Measurements from ENCODE around the gene ABCA13. TPM values are rescaled to one million over a fixed set of nuclear protein-coding genes. Genes with fewer than 3 reads are reported as not detected.
A peak's percentile ranks its signal among the peaks of the same experiment; 100 is the strongest.

The ABCA13 gene
- total and polyA plus RNA-seq, 2 experiments from 2014 or later = 0.21 to 0.50 TPM

DNA sequence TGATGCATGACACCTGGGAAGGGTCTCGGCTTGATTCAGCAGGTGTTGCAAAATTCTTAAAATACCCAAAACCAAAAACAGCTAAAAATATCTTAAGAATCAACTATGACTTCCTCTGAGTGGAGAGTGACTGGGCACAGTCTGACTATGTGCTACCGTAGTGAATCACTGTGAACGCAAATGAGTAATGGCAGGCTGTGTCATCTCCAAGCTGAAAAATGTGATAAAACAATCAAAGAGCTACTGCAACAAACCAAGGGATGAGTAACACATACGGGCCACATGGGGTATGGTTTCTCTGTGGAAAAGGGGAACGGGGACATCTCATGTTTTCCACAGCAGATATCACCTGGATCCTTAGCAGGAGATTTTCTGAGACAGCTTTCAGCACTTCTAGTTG lies 127.5 kb downstream of the ABCA13 start:
- peak in 1 of 2 donors; percentile 28 for DNase-seq (ENCODE audit: low read depth in 1 of 2, low spot score in 1 of 2)
- H3K4me3 ChIP-seq = no peak overlapping the region

DNA sequence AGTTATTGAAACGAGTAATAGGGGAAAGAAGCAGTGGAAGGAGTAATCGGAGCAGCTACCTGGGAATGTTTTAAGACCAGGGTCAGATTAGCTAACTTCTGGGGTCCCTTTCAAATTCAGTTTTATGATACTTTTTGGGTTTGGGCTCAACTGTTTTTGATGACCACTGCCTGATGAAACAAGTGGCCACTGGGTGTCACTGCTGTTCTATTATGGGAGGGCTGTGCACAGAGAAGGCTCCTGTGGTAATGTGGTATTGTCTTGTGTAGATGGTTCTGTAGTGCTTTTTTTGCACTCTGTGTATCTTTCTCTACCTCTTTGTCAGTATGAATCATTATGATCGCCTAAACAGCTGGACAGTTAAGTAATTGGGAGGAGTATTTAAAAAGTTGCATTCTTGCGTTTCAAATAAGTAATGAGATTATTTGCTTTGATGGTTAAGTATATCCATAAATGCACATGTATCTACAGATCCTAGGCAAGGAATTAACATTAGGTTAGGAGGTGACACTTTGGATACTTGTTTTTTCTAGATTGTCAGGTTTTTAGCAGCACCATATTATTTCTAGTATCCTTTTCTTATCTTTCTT lies 128.4 kb downstream of the ABCA13 start:
- no peak overlapping the region for H3K27ac ChIP-seq
- peak; percentile 73 to 80 for DNase-seq (ENCODE audit: low read depth in 1 of 2, low spot score in 1 of 2)

More for the DNA sequence above, 127.5 kb downstream of the ABCA13 start:
- Histone ChIP-seq H3K9me3 (ENCODE audit: low read depth) (no peaks in the 10 kb centered on the region), H3K4me1 (ENCODE audit: low read depth) (no peaks in the 10 kb centered on the region), H3K27ac (no peak overlapping the region), H3K36me3 (no peaks in the 10 kb centered on the region), H3K27me3 (no peaks in the 10 kb centered on the region)
- TF ChIP-seq, protein P1, sequence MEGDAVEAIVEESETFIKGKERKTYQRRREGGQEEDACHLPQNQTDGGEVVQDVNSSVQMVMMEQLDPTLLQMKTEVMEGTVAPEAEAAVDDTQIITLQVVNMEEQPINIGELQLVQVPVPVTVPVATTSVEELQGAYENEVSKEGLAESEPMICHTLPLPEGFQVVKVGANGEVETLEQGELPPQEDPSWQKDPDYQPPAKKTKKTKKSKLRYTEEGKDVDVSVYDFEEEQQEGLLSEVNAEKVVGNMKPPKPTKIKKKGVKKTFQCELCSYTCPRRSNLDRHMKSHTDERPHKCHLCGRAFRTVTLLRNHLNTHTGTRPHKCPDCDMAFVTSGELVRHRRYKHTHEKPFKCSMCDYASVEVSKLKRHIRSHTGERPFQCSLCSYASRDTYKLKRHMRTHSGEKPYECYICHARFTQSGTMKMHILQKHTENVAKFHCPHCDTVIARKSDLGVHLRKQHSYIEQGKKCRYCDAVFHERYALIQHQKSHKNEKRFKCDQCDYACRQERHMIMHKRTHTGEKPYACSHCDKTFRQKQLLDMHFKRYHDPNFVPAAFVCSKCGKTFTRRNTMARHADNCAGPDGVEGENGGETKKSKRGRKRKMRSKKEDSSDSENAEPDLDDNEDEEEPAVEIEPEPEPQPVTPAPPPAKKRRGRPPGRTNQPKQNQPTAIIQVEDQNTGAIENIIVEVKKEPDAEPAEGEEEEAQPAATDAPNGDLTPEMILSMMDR (IDR thresholded peaks at IDR 0.05; ENCODE audit: low read depth, low read length) = no peak

GRCh38 chr7:48300301-48300700 lies 129.0 kb downstream of the ABCA13 start:
- Histone ChIP-seq H3K9me3 (ENCODE audit: low read depth) (no peaks in the 10 kb centered on the region), H3K36me3 (no peaks in the 10 kb centered on the region), H3K27ac (no peak overlapping the region), H3K27me3 (no peaks in the 10 kb centered on the region), H3K4me1 (ENCODE audit: low read depth) (no peaks in the 10 kb centered on the region), H3K4me3 (no peak overlapping the region)
- TF ChIP-seq, protein P1 (IDR thresholded peaks at IDR 0.05; ENCODE audit: low read depth, low read length) = no peak
- DNase-seq (ENCODE audit: low read depth in 1 of 2, low spot score in 1 of 2) = no peak

More for the DNA sequence above, 128.4 kb downstream of the ABCA13 start:
- Histone ChIP-seq H3K4me3 (no peak overlapping the region), H3K36me3 (no peaks in the 10 kb centered on the region), H3K4me1 (ENCODE audit: low read depth) (no peaks in the 10 kb centered on the region), H3K9me3 (ENCODE audit: low read depth) (no peaks in the 10 kb centered on the region), H3K27me3 (no peaks in the 10 kb centered on the region)
- TF ChIP-seq, protein P1 (IDR thresholded peaks at IDR 0.05; ENCODE audit: low read depth, low read length) = peak; percentile 84

DNA sequence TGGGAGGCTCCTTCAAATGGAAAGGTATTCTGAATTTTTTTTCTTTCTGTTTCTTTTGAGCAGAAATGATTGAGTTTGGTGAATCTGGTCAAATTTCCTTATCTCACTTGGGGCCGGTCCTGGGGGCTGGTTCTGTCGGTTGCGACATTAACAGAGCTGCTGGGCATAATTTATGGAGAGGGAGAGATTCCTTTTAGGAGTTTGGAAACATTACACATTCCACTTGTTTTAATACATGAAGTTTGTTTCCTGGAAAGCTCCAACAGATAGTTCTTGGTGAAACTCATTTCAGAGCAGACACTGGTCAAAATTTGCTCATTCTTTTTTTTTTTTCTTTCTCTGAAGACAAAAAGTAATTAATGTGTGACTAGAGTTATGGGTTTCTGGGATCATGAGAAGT lies 129.9 kb downstream of the ABCA13 start:
- TF ChIP-seq, protein P1 (IDR thresholded peaks at IDR 0.05; ENCODE audit: low read depth, low read length) = no peak
- Histone ChIP-seq H3K27me3 (no peaks in the 10 kb centered on the region), H3K36me3 (no peaks in the 10 kb centered on the region), H3K4me1 (ENCODE audit: low read depth) (no peaks in the 10 kb centered on the region), H3K27ac (no peak overlapping the region), H3K9me3 (ENCODE audit: low read depth) (no peaks in the 10 kb centered on the region), H3K4me3 (no peak overlapping the region)
- DNase-seq (ENCODE audit: low read depth in 1 of 2, low spot score in 1 of 2) = peak in 1 of 2 donors; percentile 22

DNA sequence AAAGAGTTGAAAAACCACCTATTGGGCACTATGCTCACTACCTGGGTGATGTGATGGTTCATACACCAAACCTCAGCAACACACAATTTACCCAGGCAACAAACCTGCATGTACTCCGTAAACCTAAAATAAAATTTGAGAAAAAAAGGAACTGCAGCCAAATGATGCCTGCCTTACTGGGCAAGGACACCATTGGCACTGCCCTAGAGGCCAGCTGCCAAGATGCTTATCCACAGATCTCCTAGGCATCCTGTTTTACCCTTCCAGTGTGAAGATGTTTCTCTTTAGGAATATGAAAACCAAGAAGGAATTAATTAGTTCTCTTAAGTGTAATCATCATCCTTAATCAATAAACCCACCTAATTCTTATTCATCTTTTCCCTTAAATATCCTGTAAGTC lies 133.4 kb downstream of the ABCA13 start:
- no peak for DNase-seq (ENCODE audit: low read depth in 1 of 2, low spot score in 1 of 2)
- Histone ChIP-seq H3K4me3 (no peak overlapping the region), H3K27me3 (no peaks in the 10 kb centered on the region), H3K27ac (no peak overlapping the region), H3K4me1 (ENCODE audit: low read depth) (no peaks in the 10 kb centered on the region), H3K9me3 (ENCODE audit: low read depth) (no peaks in the 10 kb centered on the region), H3K36me3 (no peaks in the 10 kb centered on the region)
- TF ChIP-seq, protein P1 (IDR thresholded peaks at IDR 0.05; ENCODE audit: low read depth, low read length) = no peak

Measured in cardiac muscle cell (in vitro differentiated cells and primary cell).